Stimulated activated CD4-positive, alpha-beta T cell treated with anti-CD3 and anti-CD28 coated beads, Interleukin-4, amount 100 ng/mL, for 24 hours (primary cell): Measurements from ENCODE around the gene ALOX12.
A peak's percentile ranks its signal among the peaks of the same experiment; 100 is the strongest.

Experiments used
- DNase-seq: peaks from one replicate; pipeline ENCODE4 v3.0.0-alpha.2; 2020

Gene ALOX12

DNA sequence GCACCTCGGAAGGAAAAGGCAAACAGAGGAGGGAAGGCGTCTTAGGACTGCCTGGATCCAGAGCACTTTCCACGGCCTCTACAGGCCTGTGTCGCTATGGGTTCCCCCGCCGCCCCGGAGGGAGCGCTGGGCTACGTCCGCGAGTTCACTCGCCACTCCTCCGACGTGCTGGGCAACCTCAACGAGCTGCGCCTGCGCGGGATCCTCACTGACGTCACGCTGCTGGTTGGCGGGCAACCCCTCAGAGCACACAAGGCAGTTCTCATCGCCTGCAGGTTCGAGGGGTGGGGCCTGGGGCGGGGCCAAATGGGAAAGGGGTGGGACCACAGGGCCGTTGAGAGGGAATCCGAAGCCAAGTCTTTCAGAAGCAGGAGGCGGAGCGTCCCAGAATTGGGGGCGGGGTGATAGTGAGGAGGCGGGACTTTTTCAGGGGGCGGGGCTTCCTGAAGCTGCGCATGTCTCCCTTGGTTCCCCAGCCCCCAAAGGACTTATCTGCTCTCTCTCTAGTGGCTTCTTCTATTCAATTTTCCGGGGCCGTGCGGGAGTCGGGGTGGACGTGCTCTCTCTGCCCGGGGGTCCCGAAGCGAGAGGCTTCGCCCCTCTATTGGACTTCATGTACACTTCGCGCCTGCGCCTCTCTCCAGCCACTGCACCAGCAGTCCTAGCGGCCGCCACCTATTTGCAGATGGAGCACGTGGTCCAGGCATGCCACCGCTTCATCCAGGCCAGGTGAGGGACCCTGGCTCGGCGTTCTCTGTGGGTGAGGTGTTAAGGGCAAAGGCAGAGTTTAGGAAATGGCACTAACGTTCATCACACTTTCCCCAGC, 27.9 kb downstream of the ALOX12 start:
- peak; percentile 94 for DNase-seq

DNA sequence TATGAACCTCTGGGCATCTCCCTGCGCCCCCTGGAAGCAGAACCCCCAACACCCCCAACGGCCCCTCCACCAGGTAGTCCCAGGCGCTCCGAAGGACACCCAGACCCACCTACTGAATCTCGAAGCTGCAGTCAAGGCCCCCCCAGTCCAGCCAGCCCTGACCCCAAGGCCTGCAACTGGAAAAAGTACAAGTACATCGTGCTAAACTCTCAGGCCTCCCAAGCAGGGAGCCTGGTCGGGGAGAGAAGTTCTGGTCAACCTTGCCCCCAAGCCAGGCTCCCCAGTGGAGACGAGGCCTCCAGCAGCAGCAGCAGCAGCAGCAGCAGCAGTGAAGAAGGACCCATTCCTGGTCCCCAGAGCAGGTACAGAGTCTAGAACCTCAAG, 28.5 kb downstream of the ALOX12 start:
- no peak for DNase-seq

DNA sequence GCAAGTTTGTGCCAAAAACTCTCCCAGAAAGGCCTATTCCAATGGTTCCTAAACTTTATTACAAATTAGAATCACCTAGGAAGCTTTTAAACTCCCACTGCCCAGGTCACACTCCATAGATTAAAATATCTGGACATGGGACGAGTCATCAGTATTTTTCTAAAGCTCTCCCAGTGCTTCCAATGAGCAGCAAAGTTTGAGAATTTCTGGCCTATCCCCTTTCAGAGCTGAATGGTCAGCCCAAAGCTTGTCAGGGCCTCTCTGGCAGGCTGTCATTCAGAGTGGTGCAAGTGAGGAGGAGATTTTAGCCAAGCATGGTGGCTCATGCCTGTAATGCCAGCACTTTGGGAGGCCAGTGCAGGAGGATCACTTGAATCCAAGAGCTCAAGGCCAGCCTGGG, 29.4 kb downstream of the ALOX12 start:
- no peak for DNase-seq

DNA sequence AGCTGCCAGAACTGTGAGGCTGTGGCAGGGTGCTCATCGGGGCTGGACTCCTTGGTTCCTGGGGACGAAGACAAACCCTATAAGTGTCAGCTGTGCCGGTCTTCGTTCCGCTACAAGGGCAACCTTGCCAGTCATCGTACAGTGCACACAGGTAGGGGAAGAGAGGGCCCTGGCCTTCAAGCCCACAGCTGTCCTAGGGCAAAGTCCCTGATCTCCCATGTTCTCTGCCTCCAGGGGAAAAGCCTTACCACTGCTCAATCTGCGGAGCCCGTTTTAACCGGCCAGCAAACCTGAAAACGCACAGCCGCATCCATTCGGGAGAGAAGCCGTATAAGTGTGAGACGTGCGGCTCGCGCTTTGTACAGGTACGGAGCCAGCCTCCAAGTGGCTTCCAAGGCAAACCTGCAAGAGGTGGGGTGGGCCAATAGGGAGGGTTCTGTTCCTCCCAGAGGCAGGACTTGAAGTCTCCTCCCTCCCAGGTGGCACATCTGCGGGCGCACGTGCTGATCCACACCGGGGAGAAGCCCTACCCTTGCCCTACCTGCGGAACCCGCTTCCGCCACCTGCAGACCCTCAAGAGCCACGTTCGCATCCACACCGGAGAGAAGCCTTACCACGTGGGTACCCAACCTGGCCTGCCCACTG, 30.7 kb downstream of the ALOX12 start:
- DNase-seq: no peak

DNA sequence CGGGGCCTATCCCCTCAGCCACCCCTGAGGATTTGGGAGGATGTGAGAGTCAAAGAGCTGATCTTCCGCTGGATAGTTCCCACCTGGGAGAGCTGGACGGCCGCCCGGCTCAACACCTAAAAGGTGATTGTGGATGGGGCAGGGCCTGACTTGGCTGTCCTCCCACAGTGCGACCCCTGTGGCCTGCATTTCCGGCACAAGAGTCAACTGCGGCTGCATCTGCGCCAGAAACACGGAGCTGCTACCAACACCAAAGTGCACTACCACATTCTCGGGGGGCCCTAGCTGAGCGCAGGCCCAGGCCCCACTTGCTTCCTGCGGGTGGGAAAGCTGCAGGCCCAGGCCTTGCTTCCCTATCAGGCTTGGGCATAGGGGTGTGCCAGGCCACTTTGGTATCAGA, 31.5 kb downstream of the ALOX12 start:
- DNase-seq: no peak

DNA sequence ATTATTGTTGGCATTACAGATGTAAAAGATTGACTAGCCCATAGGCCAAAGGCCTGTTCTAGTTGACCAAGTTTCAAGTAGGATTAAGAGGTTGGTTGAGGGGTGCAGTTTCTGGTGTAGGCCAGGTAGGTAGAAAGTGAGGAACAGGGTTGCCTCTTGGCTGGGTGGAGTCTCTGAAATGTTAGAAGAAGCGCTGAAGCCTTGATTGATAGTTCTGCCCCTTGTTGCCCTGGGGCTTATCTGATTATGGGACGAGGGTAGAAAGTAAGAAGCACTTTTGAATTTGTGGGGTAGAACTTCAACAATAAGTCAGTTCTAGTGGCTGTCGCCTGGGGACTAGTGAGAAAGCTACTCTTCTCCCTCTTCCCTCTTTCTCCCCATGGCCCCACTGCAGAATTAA, 33.2 kb downstream of the ALOX12 start:
- DNase-seq: no peak

DNA sequence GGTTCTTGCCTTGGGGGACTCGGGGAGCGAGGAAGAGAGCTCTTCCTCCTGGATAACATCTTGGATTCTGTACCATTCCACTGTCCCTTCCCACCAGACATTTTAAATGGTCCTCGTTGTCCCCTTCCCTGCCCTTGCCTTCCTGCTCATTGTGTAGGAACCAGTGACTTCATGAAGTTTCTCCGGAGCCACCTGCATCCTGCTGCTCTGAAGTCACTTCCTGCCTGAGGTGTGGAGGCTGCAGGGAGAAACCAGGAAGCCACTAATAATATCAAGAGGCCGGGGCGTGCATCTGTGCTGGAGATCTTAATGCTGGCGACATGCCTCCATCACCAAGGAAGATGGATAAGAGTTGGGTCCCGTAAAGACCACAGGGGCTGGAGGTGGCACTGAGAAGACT, 33.8 kb downstream of the ALOX12 start:
- DNase-seq: peak; percentile 56

DNA sequence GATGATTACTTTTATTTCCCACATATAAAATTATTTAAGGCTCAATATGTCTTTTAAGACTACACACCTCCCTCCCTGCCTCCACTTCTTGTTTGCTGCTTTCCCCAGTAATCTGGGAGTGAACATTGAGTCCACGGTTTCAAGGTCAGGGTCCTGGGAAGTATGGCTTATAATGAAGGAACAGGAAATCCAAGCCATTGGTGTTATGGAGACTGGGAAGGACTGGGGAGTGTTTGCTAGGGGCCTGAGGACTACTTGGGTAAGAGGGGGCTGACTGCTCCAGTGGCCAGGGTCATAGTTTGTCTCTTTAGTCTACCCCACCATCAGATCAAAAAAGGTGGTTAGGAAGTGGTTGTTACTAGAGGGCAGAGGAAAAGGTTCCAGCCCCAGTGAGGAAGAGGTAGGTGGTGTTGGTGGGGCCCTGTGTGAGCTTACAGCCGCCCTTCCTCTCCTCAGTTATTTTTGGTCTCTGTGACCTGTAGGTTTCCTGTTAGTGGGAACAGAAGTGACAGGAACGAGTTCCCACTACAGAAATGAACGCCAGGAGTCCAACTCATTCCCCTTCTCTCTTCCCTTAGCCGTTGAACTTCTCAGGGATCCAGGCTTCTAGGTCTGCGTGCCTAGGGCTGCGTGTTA, 39.2 kb downstream of the ALOX12 start:
- DNase-seq: peak; percentile 60

DNA sequence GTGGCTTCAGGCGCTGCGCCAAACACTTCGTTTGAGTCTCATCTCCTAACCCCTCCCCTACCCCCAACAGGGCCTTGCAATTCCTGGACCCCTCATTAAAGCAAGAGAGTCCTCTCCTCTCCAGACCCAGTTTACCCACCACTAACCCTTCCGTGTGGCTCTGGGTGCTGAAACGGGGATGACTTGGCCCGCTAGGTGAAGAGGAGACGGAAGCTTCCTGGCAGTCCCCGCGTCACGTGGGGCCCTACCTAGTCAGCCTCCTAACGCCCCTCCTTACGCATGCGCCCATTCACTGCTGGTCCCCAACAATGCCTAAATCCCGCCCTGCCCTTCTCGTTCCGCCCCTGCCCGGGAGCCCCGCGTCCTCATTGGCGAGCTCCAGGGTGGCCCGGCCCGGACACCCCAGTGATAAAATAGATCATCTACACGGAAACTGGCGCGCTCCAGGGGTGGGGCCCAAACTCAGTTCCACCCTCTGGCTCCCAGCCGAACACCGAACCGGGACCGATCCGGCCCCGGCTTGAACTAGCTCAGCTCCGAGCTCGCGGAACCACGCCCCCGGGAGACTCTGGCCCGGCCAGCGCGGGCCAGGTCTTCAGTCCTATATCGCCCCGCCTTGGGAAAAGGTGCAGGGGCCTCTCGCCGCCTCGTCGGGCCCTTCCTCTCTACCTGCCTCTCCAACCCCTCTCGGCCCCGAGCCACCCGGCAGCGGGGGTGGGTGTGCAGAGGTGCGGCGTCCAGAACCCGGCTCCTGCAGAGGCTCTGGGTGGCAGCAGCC, 39.9 kb downstream of the ALOX12 start, which contains the start of gene SLC16A13:
SLC16A13 (plus strand) TSS at position 425 of the 778 bp plus-strand sequence. CDS start 368 bp downstream, outside the sequence.
- peak; percentile 99 for DNase-seq

DNA sequence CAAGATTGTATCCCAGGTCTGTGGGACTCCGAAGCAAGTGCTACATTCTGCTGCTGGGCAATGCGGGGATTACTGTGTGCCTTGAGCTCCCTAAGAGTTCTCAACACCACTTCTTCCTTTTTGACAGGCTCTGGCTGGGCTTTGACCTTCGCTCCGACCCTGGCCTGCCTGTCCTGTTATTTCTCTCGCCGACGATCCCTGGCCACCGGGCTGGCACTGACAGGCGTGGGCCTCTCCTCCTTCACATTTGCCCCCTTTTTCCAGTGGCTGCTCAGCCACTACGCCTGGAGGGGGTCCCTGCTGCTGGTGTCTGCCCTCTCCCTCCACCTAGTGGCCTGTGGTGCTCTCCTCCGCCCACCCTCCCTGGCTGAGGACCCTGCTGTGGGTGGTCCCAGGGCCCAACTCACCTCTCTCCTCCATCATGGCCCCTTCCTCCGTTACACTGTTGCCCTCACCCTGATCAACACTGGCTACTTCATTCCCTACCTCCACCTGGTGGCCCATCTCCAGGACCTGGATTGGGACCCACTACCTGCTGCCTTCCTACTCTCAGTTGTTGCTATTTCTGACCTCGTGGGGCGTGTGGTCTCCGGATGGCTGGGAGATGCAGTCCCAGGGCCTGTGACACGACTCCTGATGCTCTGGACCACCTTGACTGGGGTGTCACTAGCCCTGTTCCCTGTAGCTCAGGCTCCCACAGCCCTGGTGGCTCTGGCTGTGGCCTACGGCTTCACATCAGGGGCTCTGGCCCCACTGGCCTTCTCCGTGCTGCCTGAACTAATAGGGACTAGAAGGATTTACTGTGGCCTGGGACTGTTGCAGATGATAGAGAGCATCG, 42.4 kb downstream of the ALOX12 start:
- DNase-seq: no peak

DNA sequence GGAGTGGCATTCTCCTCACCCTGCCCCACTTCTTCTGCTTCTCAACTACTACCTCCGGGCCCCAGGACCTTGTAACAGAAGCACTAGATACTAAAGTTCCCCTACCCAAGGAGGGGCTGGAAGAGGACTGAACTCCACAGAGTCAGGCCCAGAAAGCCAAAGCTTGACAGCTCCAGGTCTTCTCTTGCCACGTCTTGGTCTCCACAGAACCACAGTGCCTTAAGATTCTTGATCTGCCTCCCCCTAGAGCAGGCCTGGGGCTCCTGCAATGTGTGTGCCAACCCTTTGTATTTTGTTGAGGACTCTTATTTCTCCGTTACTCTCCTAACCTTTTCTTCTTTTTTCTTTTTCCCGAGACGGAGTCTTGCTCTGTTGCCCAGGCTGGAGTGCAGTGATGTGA, 44.0 kb downstream of the ALOX12 start:
- no peak for DNase-seq

DNA sequence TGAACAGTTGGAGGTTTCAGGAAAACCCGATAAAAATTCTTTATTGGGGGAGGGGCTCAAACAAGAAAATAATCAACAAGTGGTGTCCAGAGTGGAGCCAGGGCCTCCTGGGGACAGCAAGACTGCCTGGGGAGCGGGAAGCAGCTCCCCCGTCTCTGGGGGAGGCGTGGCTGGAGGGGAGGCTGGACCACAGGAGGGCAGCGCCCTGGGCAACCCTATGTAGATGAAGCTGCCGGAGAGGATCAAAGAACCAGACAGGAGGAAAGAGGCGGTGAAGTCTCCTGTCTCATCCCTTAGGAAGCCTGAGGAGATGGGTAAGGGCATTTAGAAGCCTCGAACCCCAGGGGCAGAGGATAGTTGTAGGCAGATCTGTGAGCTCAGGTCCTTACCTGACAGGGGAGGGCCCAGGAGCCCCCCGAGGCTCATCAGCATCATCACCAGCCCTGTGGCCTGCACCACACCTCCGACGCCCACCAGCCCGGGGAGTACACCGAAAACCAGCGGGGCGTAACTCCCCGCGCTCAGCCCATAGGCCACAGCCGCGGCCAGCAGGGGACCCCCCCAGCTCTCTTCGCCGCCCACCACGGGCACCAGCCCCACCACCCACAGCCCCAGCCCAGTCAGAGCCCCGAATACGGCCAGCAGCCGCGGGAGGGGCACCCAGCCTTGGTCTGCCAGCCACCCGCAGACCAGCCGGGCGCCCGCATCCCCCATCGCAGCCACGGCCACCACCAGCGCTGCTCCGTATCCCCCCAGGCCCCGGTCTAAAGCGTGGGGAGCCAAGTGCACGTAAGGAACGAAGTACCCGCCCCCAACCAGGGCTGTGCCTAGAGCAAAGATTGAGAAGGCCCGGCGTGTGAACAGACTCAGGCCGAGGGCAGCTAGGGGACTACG, 46.0 kb downstream of the ALOX12 start:
- no peak for DNase-seq

DNA sequence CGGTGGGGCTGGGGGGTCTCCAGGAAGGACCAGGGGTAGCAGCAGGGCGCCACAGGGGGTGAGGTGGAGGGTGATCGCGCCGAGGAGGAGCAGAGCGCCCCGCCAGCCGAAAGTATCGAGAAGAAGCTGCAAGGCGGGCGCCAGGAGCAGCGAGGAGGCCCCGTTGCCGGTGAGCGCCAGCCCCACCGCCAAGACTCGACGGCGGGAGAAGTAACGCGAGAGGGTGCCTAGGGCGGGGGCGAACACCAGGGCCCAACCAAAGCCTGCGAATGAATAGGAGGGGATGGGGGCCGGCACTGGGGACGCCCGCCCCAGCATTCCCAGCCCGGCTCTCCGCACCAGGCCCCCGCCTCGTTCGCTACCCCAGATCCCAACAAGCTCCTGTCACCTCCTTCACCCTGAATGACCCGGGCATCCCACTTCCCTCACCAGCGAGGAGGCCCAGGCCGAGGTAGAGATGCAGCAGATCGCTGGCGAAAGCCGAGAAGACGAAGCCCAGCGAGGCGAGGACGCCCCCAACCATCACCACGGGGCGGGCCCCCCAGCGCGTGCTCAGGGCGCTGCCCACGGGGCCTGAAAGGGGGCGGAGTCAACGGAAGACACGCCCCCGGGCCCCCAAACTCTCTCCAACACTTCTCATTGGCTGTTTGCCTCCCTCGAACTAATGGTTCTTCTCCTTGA, 46.8 kb downstream of the ALOX12 start:
- peak; percentile 41 for DNase-seq

DNA sequence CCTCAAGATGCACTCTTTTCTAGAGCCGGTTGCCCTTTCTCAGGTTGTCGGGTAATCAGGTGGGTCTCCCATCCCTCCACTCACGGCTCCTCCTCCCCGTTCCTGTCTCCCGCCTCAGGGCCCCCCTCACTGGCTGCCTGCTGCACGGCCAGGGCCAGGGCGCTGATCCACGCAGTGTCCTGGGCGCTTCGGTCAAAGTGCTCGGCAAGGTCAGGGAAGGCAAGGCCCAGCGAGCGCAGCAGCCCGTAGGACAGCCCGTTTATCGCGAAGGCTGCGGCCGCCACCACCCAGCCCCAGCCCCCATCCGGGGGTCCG, 47.3 kb downstream of the ALOX12 start:
- DNase-seq: no peak

DNA sequence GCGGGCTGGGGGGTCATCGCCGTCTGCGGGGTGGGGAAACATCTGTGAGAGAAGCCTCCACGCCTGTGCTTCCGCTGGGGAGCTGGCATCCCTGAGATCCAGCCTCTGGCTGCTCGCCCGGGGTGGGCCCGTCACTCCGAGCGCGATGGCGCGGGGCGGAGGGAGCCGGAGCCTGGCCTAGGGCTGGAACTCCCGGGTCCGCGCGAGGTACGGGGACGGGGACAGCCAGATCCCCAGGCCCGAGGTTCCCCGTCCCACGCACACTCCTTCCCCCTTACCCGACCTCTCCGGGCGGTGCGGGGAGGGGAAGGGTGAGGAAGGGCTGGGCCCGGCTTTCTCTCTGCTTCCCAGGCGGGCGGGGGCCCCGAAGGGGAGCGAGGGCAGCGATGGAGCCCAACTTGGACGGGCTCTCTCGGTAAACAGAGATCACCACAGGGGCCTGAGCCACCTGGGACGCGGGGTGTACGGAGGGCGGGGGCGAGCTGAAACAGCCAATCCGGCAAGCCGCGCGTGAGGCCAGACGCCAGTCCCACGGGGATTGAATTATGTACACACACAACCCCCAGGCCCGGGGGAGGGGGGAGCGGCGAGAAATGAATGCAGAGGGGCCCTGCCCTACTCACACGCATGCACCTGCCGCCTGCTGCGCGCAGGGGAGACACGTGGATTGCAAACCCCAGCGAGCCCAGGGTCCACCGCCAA, 47.8 kb downstream of the ALOX12 start, which contains the start of gene SLC16A11:
SLC16A11 (minus strand) TSS at position 596 of the 702 bp plus-strand sequence; CDS start at position 17, 579 bp downstream.
- DNase-seq: peak; percentile 39

DNA sequence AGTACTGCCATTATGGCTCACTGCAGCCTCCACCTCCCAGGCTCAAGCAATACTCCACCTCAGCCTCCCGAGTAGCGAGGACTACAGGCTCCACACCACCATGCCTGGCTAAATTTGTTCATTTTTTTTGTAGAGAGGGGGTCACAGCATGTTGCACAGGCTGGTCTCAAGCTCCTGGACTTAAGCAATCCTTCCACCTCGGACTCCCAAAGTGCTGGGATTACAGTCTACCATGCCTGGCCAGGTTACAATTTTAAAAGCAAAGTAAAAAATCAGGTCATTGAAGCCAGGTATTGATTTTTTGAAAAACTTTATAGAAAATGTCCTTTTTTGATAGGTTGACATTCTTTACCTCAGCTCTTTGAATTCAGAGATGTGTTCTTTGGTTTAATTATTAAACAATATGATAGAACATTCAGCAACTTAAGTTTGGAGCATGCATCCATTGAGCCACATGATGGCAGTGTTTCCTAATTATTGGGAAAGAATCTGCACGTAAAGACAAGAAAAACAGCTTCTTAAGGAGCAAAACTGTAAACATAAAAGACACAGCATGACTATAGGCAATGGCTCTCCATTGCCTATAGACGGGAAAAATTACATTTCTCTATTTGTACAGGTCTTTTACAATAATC, 49.8 kb downstream of the ALOX12 start:
- DNase-seq: peak; percentile 61

DNA sequence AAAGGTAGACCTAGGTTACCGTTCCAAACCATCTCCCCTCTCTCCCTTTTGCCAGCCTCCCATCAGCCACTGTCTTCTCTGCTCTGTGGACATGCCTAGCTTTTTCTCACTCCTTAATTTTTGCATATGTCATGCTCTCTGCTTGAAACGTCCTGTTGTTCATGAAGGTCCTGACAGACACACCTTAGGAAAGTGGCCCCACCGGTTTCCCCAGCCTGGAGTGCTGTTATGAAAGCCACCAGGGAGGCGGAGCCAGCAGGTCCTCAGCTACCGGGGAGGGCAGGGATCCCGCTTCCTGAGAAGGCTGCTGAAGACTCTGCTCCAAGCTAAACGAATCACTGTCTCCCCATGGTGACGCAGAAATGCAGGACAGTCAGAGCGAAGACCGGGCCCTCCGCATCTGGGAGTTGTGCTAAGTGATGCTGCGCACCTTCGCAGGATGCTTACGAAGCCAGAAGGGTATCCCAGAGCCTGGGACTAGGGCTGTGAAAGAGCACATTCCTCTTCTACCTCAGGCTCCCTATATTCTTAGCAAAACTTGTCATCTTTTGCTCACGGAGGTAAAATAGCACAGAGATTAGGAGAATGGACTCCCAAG, 50.4 kb downstream of the ALOX12 start:
- DNase-seq: peak; percentile 42

DNA sequence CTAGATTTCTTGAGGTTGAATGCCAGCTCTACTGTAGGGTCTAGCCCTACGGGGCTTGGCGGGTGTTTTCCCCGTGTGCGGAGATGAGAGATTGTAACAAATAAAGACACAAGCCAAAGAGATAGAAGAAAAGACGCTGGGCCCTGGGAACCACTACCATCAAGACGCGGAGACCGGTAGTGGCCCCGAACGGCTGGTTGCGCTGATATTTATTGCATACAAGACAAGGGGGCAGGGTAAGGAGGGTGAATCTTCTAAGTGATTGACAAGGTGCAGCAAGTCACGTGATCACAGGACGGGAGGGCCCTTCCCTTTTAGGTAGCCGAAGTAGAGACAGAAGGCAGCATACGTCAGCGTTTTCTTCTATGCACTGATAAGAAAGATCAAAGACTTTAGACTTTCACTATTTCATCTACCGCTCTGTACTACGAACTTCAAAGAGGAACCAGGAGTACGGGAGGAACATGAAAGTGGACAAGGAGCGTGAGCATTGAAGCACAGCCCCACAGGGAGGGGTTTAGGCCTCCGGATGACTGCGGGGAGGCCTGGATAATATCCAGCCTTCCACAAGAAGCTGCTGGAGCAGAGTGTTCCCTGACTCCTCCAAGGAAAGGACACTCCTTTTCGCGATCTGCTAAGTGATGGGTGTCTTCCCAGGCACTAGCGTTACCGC, 51.0 kb downstream of the ALOX12 start:
- peak; percentile 78 for DNase-seq
